CD1c-positive myeloid dendritic cell (primary cell): ENCODE results near the gene PTCSC3.

Experiments used
- DNase-seq: peaks from one replicate; pipeline ENCODE4 v3.0.0-alpha.2; 2016; ENCODE audit errors: extremely low spot score

Gene PTCSC3

DNA sequence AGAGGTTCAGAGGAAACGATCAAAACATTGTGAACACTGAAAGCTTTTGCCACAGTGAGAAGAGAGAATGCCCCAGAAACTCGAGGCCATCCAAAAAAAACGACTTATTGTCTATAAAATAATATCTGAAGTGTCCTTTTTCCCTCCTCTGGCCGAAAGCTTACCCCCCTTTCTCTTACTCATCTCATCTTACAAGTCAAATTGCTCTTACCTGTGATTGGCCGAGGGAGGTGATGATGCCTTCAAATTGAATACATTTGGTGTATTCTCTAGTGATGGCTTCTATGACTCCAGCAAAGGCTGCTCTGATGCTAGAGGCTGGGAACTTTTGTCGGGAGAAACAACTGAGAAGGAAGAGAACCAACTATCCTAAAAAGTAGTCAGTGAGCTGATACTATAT, 90.7 kb downstream of the PTCSC3 start:
- DNase-seq, result no peak
